ENCODE data around the gene CNTNAP2. TPM values are rescaled to one million over a fixed set of nuclear protein-coding genes. Genes with fewer than 3 reads are reported as not detected.

The CNTNAP2 gene
- total and polyA plus RNA-seq, 8 donors: 0.94 to 42.5 (median 38.6) TPM

- Histone ChIP-seq H3K27ac (no peak overlapping the region), H3K4me3 (no peak overlapping the region), H3K9me3 (peaks cover 0 to 8% of the 10 kb centered on the region in 2 donors), H3K4me1 (no peaks in the 10 kb centered on the region), H3K36me3 (no peaks in the 10 kb centered on the region), H3K27me3 (no peaks in the 10 kb centered on the region)
- intact Hi-C loops (cut with DNase I): no loop called here
- no peak for TF ChIP-seq CTCF (IDR thresholded peaks at IDR 0.05)
- DNase-seq: no peak
- ATAC-seq: no peak
Observed at GRCh38 chr7:146606628-146607027, 490.0 kb downstream of the CNTNAP2 start.

GRCh38 chr7:146619641-146620040 lies 503.0 kb downstream of the CNTNAP2 start:
- Histone ChIP-seq H3K36me3 (no peaks in the 10 kb centered on the region), H3K9me3 (no peaks in the 10 kb centered on the region), H3K4me3 (no peak overlapping the region), H3K4me1 (no peaks in the 10 kb centered on the region), H3K27me3 (no peaks in the 10 kb centered on the region), H3K27ac (no peak overlapping the region)
- TF ChIP-seq CTCF (IDR thresholded peaks at IDR 0.05): no peak
- intact Hi-C loops (cut with DNase I): no loop called here
- ATAC-seq (no peak), DNase-seq (no peak)

- ATAC-seq (no peak), DNase-seq (no peak)
- no peak overlapping the region for H3K27ac ChIP-seq
Observed at GRCh38 chr7:146626912-146627311, 510.3 kb downstream of the CNTNAP2 start.

GRCh38 chr7:146635205-146636032 lies 518.8 kb downstream of the CNTNAP2 start:
- no peak for ATAC-seq
- no peaks in the 10 kb centered on the region for H3K27me3 ChIP-seq
- TF ChIP-seq CTCF (IDR thresholded peaks at IDR 0.05): no peak
- no peak for DNase-seq
- no peaks in the 10 kb centered on the region for H3K9me3 ChIP-seq
- no peak overlapping the region for H3K27ac ChIP-seq
- H3K4me3 ChIP-seq: no peak overlapping the region
- H3K4me1 ChIP-seq: no peaks in the 10 kb centered on the region
- intact Hi-C loops (cut with DNase I): no loop called here
- H3K36me3 ChIP-seq: no peaks in the 10 kb centered on the region

More at GRCh38 chr7:146626912-146627311, 510.3 kb downstream of the CNTNAP2 start:
- Histone ChIP-seq H3K4me1 (no peaks in the 10 kb centered on the region), H3K9me3 (peaks cover 0 to 9% of the 10 kb centered on the region in 2 donors), H3K27me3 (no peaks in the 10 kb centered on the region), H3K36me3 (no peaks in the 10 kb centered on the region), H3K4me3 (no peak overlapping the region)
- intact Hi-C loops (cut with DNase I): no loop called here
- TF ChIP-seq CTCF (IDR thresholded peaks at IDR 0.05): no peak

- H3K4me1 ChIP-seq: no peaks in the 10 kb centered on the region
- no peaks in the 10 kb centered on the region for H3K9me3 ChIP-seq
- ATAC-seq: no peak
- intact Hi-C loops (cut with DNase I): no loop called here
- H3K27me3 ChIP-seq: no peaks in the 10 kb centered on the region
- H3K36me3 ChIP-seq: no peaks in the 10 kb centered on the region
- no peak for DNase-seq
- no peak for TF ChIP-seq CTCF (IDR thresholded peaks at IDR 0.05)
- no peak overlapping the region for H3K27ac ChIP-seq
- H3K4me3 ChIP-seq: no peak overlapping the region
Observed at GRCh38 chr7:146636033-146636356, 519.4 kb downstream of the CNTNAP2 start.

All from left lung (tissue), 10 donors.